Stimulated activated CD8-positive, alpha-beta memory T cell treated with anti-CD3 and anti-CD28 coated beads, Interleukin-7, amount 100 ng/mL, for 4 hours (primary cell): ENCODE measurements around the gene BRCA2.

ENCODE experiments used
- DNase-seq, 2 donors: peaks; one replicate each; pipeline ENCODE4 v3.0.0-alpha.2; 2020; ENCODE audit warnings: low read depth in 2 of 2

The BRCA2 gene

GRCh38 chr13:32315238-32316027 lies at the start of gene BRCA2, which contains the start of gene ZAR1L:
Gene BRCA2 (plus strand): TSS chr13:32315508. CDS start chr13:32316461, 953 bp downstream.
Gene ZAR1L (minus strand): TSS chr13:32315363. CDS start chr13:32311925, 3,438 bp downstream.
- peak; percentile 74 to 87 for DNase-seq

GRCh38 chr13:32265726-32266125 lies 49.6 kb upstream of the BRCA2 start:
- no peak for DNase-seq

- no peak for DNase-seq
Observed at GRCh38 chr13:32266130-32266529, 49.2 kb upstream of the BRCA2 start.

GRCh38 chr13:32267836-32268439 lies 47.4 kb upstream of the BRCA2 start:
- peak in 1 of 2 donors; percentile 7 for DNase-seq

- no peak for DNase-seq
Observed at GRCh38 chr13:32272021-32272683, 43.2 kb upstream of the BRCA2 start.

GRCh38 chr13:32277839-32278238 lies 37.5 kb upstream of the BRCA2 start:
- no peak for DNase-seq

- DNase-seq, result no peak
Observed at GRCh38 chr13:32278426-32278825, 36.9 kb upstream of the BRCA2 start.

- no peak for DNase-seq
Observed at GRCh38 chr13:32281096-32281495, 34.2 kb upstream of the BRCA2 start.

GRCh38 chr13:32282096-32282711 lies 33.1 kb upstream of the BRCA2 start:
- no peak for DNase-seq

GRCh38 chr13:32284927-32285632 lies 30.2 kb upstream of the BRCA2 start:
- no peak for DNase-seq

GRCh38 chr13:32285633-32285965 lies 29.7 kb upstream of the BRCA2 start:
- DNase-seq, result no peak

- DNase-seq, result no peak
Observed at GRCh38 chr13:32297206-32297605, 18.1 kb upstream of the BRCA2 start.

- no peak for DNase-seq
Observed at GRCh38 chr13:32298695-32299094, 16.6 kb upstream of the BRCA2 start.

GRCh38 chr13:32299893-32300292 lies 15.4 kb upstream of the BRCA2 start:
- DNase-seq, result no peak

GRCh38 chr13:32300406-32300805 lies 14.9 kb upstream of the BRCA2 start:
- no peak for DNase-seq

- no peak for DNase-seq
Observed at GRCh38 chr13:32300920-32301319, 14.4 kb upstream of the BRCA2 start.

GRCh38 chr13:32302461-32302860 lies 12.8 kb upstream of the BRCA2 start:
- DNase-seq, result no peak

GRCh38 chr13:32305646-32306045 lies 9.7 kb upstream of the BRCA2 start:
- DNase-seq, result no peak

GRCh38 chr13:32309312-32310133 lies 5.8 kb upstream of the BRCA2 start:
- DNase-seq, result no peak

GRCh38 chr13:32310134-32310706 lies 5.1 kb upstream of the BRCA2 start:
- DNase-seq, result no peak
